ENCODE results near the gene TAS2R43.
"Not testable (repeated sequence)": the region's sequence is repeated elsewhere in the genome, so short reads cannot be mapped to it uniquely, and the experiment has no call there.

Gene TAS2R43

DNA sequence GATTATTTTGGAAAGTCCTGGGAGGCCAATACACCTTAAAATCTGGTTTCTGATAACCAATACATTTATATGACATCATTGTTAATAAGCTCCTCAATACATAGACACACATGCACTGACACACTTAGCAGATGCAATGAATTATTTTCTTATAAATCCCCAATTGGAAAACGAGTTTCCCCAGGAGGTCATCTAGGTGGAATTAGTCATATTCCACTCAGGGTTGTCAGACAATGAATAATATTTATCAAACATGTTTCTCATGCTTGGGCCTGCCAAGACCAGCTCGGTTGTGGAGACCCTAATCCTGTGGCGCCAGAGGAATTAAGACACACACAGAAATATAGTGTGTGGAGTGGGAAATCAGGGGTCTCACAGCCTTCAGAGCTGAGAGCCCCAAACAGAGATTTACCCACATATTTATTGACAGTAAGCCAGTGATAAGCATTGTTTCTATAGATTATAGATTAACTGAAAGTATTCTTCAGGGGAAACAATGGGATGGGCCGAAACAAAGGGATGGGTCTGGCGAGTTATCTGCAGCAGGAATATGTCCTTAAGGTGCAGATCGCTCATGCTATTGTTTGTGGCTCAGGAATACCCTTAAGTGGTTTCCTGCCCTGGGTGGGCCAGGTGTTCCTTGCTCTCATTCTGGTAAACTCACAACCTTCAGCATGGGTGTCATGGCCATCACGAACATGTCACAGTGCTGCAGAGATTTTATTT, 42.1 kb downstream of the TAS2R43 start:
- TF ChIP-seq, protein P1, sequence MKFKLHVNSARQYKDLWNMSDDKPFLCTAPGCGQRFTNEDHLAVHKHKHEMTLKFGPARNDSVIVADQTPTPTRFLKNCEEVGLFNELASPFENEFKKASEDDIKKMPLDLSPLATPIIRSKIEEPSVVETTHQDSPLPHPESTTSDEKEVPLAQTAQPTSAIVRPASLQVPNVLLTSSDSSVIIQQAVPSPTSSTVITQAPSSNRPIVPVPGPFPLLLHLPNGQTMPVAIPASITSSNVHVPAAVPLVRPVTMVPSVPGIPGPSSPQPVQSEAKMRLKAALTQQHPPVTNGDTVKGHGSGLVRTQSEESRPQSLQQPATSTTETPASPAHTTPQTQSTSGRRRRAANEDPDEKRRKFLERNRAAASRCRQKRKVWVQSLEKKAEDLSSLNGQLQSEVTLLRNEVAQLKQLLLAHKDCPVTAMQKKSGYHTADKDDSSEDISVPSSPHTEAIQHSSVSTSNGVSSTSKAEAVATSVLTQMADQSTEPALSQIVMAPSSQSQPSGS (tag by site-specific recombination; IDR thresholded peaks at IDR 0.05; ENCODE audit: low read depth), result peak; percentile 43; the same call in 1 of the 2 replicates
- H3K27ac ChIP-seq (ENCODE audit: extremely low read depth, low read depth, low read length); CTCF ChIA-PET; POLR2A ChIA-PET; H3K4me3 ChIP-seq (ENCODE audit: low read depth, low read length); H3K9me3 ChIP-seq (ENCODE audit: control insufficient read depth, insufficient read depth, low read depth, low read length); H3K36me3 ChIP-seq (ENCODE audit: control insufficient read depth in 2 of 2, insufficient read depth in 1 of 2, low read length in 2 of 2); H3K4me1 ChIP-seq (ENCODE audit: control insufficient read depth, insufficient read depth, low read length): not testable (repeated sequence)

DNA sequence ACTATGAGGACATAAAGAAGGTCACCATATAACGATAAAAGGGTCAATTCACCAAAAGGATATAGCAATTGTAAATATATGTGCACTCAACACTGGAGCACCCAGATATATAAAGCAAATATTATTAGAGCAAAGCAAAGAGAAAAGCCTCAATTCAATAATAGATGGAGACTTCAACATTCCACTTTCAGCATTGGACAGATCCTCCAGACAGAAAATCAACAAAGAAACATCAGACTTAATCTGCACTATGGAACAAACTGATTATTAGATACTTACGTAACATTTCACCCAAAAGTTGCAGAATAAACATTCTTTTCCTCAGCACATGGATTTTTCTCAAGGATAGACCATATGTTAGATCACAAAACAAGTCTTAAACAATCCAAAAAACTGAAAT, 50.7 kb downstream of the TAS2R43 start:
- peak; percentile 45; the same call in 1 of the 2 replicates for TF ChIP-seq REST (tag by site-specific recombination; IDR thresholded peaks at IDR 0.05)
- CTCF ChIA-PET; POLR2A ChIA-PET; H3K4me1 ChIP-seq (ENCODE audit: control insufficient read depth, insufficient read depth, low read length); H3K27ac ChIP-seq (ENCODE audit: extremely low read depth, low read depth, low read length); H3K9me3 ChIP-seq (ENCODE audit: control insufficient read depth, insufficient read depth, low read depth, low read length); H3K36me3 ChIP-seq (ENCODE audit: control insufficient read depth in 2 of 2, insufficient read depth in 1 of 2, low read length in 2 of 2); H3K4me3 ChIP-seq (ENCODE audit: low read depth, low read length): not testable (repeated sequence)

Measured in HEK293 (cell line).